ENCODE results near the gene TLCD3B. TPM values are rescaled to one million over a fixed set of nuclear protein-coding genes. Genes with fewer than 3 reads are reported as not detected.

Gene TLCD3B
- total RNA-seq, 1 experiment from 2014 or later, result 0.47 TPM

DNA sequence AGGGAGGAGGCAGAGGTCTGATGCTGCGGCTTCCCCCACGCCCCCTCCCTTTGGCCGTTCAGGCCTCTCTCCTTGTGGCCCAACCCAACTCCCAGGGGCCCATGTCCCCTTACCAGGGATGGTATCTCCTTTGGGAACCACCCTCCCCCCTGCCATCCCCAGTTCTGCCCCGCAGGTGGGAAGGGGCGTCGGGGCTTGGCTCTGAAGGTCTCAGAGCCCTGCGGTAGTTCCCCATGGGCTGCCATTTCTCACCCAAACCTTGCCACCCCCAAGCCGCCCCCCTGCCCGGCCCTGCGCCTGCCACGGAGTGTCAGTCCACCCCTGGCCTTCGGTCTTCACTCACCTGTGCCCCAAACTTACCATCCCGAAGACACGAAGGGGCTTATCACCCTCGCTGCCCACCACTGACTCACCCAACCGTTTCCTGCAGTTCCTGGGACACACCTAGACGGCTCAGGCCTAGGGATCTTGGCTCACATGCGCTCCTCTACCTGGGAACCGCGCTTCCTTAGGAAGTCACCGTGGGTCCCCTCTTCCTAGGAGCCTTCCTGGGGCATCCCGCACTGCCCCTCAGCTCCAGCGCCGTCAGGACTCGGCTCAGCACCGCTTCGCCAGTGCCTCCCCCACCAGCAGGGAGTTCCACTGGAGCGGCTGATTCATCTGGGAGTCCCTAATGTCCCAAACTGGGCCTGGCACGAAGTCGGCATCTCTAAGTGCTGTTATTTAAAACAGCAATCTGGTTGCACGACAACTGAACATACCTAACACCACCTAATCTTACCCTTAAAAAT is 19.2 kb downstream of the TLCD3B start:
- Histone ChIP-seq H3F3A (ENCODE audit: low read length, unreplicated experiment) (no peaks in the 10 kb centered on the region), H3K9ac (ENCODE audit: low read length) (no peak overlapping the region), H3K4me1 (ENCODE audit: insufficient read depth, low read length) (no peaks in the 10 kb centered on the region), H3K27me3 (ENCODE audit: low read length) (no peaks in the 10 kb centered on the region), H3K4me2 (ENCODE audit: low read length) (no peak overlapping the region), H4K20me1 (ENCODE audit: low read length) (no peaks in the 10 kb centered on the region), H3K9me3 (ENCODE audit: low read length) (no peaks in the 10 kb centered on the region), H3K9me2 (replicated peaks; ENCODE audit: low read length) (no peaks in the 10 kb centered on the region), H3K27ac (ENCODE audit: low read length) (no peak overlapping the region), H3K36me3 (ENCODE audit: low read depth, low read length) (no peaks in the 10 kb centered on the region), H3K79me2 (ENCODE audit: low read length) (no peaks in the 10 kb centered on the region), H2AFZ (ENCODE audit: low read length) (no peak overlapping the region), H3K4me3 (ENCODE audit: low read length) (no peak overlapping the region)
- ATAC-seq, result no peak
- DNase-seq, result no peak
- TF ChIP-seq EZH2 (IDR thresholded peaks at IDR 0.05; ENCODE audit: low read length, unreplicated experiment) (no peak), EZH2phosphoT487 (IDR thresholded peaks at IDR 0.05; ENCODE audit: borderline replicate concordance, low read length) (no peak)
- TF ChIP-seq, protein P1, sequence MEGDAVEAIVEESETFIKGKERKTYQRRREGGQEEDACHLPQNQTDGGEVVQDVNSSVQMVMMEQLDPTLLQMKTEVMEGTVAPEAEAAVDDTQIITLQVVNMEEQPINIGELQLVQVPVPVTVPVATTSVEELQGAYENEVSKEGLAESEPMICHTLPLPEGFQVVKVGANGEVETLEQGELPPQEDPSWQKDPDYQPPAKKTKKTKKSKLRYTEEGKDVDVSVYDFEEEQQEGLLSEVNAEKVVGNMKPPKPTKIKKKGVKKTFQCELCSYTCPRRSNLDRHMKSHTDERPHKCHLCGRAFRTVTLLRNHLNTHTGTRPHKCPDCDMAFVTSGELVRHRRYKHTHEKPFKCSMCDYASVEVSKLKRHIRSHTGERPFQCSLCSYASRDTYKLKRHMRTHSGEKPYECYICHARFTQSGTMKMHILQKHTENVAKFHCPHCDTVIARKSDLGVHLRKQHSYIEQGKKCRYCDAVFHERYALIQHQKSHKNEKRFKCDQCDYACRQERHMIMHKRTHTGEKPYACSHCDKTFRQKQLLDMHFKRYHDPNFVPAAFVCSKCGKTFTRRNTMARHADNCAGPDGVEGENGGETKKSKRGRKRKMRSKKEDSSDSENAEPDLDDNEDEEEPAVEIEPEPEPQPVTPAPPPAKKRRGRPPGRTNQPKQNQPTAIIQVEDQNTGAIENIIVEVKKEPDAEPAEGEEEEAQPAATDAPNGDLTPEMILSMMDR (conservative IDR thresholded peaks at IDR 0.05; ENCODE audit: low read depth, low read length), result no peak
- no TSS peak for BruUV-seq (replicated peaks)
- intact Hi-C loops (cut with micrococcal nuclease), result no loop called here
- CTCF ChIA-PET, result no interaction called here
- POLR2A ChIA-PET (ENCODE audit: unreplicated experiment), result no interaction called here

DNA sequence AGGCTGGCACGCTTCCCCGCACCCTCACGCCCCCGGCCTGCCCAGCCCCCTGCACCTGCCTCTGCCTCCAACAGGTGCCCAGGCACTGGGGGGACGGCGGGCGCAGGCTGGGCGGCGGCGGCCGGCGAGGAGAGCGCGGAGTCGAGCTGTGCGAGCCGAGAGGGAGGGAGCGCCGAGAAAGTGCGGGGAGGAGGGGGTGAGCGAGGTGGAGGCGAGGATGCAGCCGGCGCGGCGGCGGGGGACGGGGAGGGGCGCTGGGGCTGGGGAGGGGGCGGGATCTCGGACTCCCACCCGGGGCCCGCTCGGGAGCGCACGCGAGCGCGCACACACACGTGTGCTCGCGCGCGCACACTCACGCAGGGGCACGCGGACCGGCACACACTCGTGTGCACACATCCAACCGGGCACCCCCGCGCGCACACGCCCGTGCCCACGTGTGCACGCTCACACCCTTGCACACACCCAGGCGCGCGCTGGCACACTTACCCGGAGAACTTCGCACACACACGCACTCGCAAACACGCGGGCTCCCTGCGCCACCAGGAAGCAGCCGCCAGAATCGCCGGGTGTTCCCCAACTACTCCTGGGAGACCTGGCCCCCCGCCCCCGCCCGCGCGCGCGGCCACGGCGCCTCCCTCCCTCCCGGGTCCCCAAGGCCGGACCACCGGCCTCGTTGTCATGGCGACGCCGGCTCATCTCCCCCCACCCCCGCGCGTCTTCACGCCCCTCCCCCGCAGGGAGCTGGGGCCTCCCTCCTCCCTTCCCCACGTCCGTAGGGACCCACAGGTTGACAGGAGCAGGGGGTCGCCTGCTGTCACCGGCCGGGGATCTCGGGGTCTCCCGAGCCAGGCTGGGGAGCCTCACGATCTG is 20.0 kb downstream of the TLCD3B start, which contains the start of gene DOC2A:
Gene DOC2A, minus strand, starts transcription at position 184 of the 870 bp plus-strand sequence. CDS start 805 bp downstream, outside the sequence.
- Histone ChIP-seq H3F3A (ENCODE audit: low read length, unreplicated experiment) (no peaks in the 10 kb centered on the region), H2AFZ (ENCODE audit: low read length) (peak within 1 kb of the TSS; percentile 57), H3K4me3 (ENCODE audit: low read length) (peak within 1 kb of the TSS; percentile 59), H3K9ac (ENCODE audit: low read length) (no peak within 1 kb of the TSS), H3K36me3 (ENCODE audit: low read depth, low read length) (no peaks in the 10 kb centered on the region), H3K27ac (ENCODE audit: low read length) (no peak within 1 kb of the TSS), H3K4me1 (ENCODE audit: insufficient read depth, low read length) (no peaks in the 10 kb centered on the region), H3K9me3 (ENCODE audit: low read length) (no peaks in the 10 kb centered on the region), H3K79me2 (ENCODE audit: low read length) (no peaks in the 10 kb centered on the region), H4K20me1 (ENCODE audit: low read length) (no peaks in the 10 kb centered on the region), H3K9me2 (replicated peaks; ENCODE audit: low read length) (no peaks in the 10 kb centered on the region), H3K27me3 (ENCODE audit: low read length) (no peaks in the 10 kb centered on the region), H3K4me2 (ENCODE audit: low read length) (peak within 1 kb of the TSS; percentile 78)
- CTCF ChIA-PET, result no interaction called here
- peak; percentile 65 for ATAC-seq
- TF ChIP-seq EZH2 (IDR thresholded peaks at IDR 0.05; ENCODE audit: low read length, unreplicated experiment) (no peak), EZH2phosphoT487 (IDR thresholded peaks at IDR 0.05; ENCODE audit: borderline replicate concordance, low read length) (no peak)
- TF ChIP-seq, protein P1 (conservative IDR thresholded peaks at IDR 0.05; ENCODE audit: low read depth, low read length), result no peak
- POLR2A ChIA-PET (ENCODE audit: unreplicated experiment), result no interaction called here
- intact Hi-C loops (cut with micrococcal nuclease), result no loop called here
- BruUV-seq (replicated peaks), result no TSS peak
- DNase-seq, result no peak

Data from PC-3 (cell line).